GM18508 (cell line): Measurements from ENCODE around the gene SLC24A3.
"Not testable (repeated sequence)": the region's sequence is repeated elsewhere in the genome, so short reads cannot be mapped to it uniquely, and the experiment has no call there.

ENCODE experiments used
- ATAC-seq: cut with Tn5 transposase; IDR thresholded peaks from one replicate; pipeline ENCODE4 v1.9.1; 2021; ENCODE audit warnings: moderate number of reproducible peaks; ENCODE audit not compliant: insufficient read depth, unreplicated experiment

Gene SLC24A3

GRCh38 chr20:19748681-19749080 lies 536.2 kb downstream of the SLC24A3 start:
- no peak for ATAC-seq

GRCh38 chr20:19749618-19750071 lies 537.2 kb downstream of the SLC24A3 start:
- ATAC-seq = no peak

GRCh38 chr20:19750101-19750606 lies 537.7 kb downstream of the SLC24A3 start:
- ATAC-seq = no peak

GRCh38 chr20:19750907-19751636 lies 538.6 kb downstream of the SLC24A3 start:
- ATAC-seq = no peak

GRCh38 chr20:19754201-19754600 lies 541.8 kb downstream of the SLC24A3 start:
- not testable (repeated sequence) for ATAC-seq

GRCh38 chr20:19756761-19757486 lies 544.5 kb downstream of the SLC24A3 start:
- no peak for ATAC-seq

GRCh38 chr20:19757487-19758132 lies 545.2 kb downstream of the SLC24A3 start:
- no peak for ATAC-seq

GRCh38 chr20:19758133-19758500 lies 545.7 kb downstream of the SLC24A3 start, which contains the start of gene RIN2:
Gene RIN2 (plus strand): TSS chr20:19758258. CDS start chr20:19889602, 131,344 bp downstream.
- ATAC-seq = no peak

- no peak for ATAC-seq
Observed at GRCh38 chr20:19758501-19759331, 546.3 kb downstream of the SLC24A3 start.

GRCh38 chr20:19760371-19760721 lies 547.9 kb downstream of the SLC24A3 start:
- no peak for ATAC-seq

GRCh38 chr20:19761326-19761725 lies 548.9 kb downstream of the SLC24A3 start:
- ATAC-seq = no peak

GRCh38 chr20:19761841-19762240 lies 549.4 kb downstream of the SLC24A3 start:
- no peak for ATAC-seq

GRCh38 chr20:19764207-19764606 lies 551.8 kb downstream of the SLC24A3 start:
- no peak for ATAC-seq

GRCh38 chr20:19765266-19765665 lies 552.8 kb downstream of the SLC24A3 start:
- no peak for ATAC-seq

GRCh38 chr20:19765913-19766312 lies 553.5 kb downstream of the SLC24A3 start:
- ATAC-seq = no peak

- no peak for ATAC-seq
Observed at GRCh38 chr20:19767070-19767469, 554.6 kb downstream of the SLC24A3 start.

GRCh38 chr20:19768325-19768842 lies 555.9 kb downstream of the SLC24A3 start:
- ATAC-seq = no peak

- no peak for ATAC-seq
Observed at GRCh38 chr20:19769507-19769906, 557.1 kb downstream of the SLC24A3 start.

- no peak for ATAC-seq
Observed at GRCh38 chr20:19770375-19770774, 557.9 kb downstream of the SLC24A3 start.

- ATAC-seq = no peak
Observed at GRCh38 chr20:19771031-19771430, 558.6 kb downstream of the SLC24A3 start.
